ENCODE data around the gene GPX8. TPM values are rescaled to one million over a fixed set of nuclear protein-coding genes. Genes with fewer than 3 reads are reported as not detected.

GPX8 gene
- total and polyA plus RNA-seq, 2 of the 4 experiments (the other 2 are of a cell fraction), result 131 to 166 TPM

- WGBS, 2 experiments (ENCODE audit: extremely low coverage in 2 of 2, insufficient read length in 1 of 2), result no CpG with 5 or more reads among the region's 2 CpGs
- Histone ChIP-seq H2BK15ac (ENCODE audit: low read depth, low read length) (no peak overlapping the region), H3K27ac (ENCODE audit: insufficient read depth, low read length) (no peak overlapping the region), H3K56ac (ENCODE audit: extremely low read depth, insufficient read depth, low read length) (no peak overlapping the region), H3K18ac (ENCODE audit: low read depth, low read length) (no peak overlapping the region), H2AFZ (replicated peaks; ENCODE audit: low read length, poor library complexity) (no peak overlapping the region), H4K91ac (ENCODE audit: insufficient read depth, low read depth, low read length) (no peak overlapping the region), H3K79me1 (ENCODE audit: low read depth in 1 of 2, low read length in 2 of 2) (no peaks in the 10 kb centered on the region), H3K27me3 (ENCODE audit: control insufficient read depth, insufficient read depth, low read length) (peaks cover 35% of the 10 kb centered on the region), H3K9ac (ENCODE audit: low read depth, low read length) (no peak overlapping the region), H2AK9ac (replicated peaks; ENCODE audit: low read depth, low read length, poor library complexity) (no peak overlapping the region), H3K23ac (ENCODE audit: low read depth, low read length) (no peak overlapping the region), H4K5ac (ENCODE audit: low read depth, low read length) (no peak overlapping the region), H3K36me3 (ENCODE audit: control insufficient read depth, insufficient read depth, low read length) (no peaks in the 10 kb centered on the region), H3K9me1 (ENCODE audit: insufficient read depth, low read length) (no peaks in the 10 kb centered on the region), H4K20me1 (ENCODE audit: insufficient read depth, low read length) (no peaks in the 10 kb centered on the region), H3K4ac (ENCODE audit: low read depth, low read length) (no peak overlapping the region), H2BK120ac (ENCODE audit: low read depth, low read length) (no peak overlapping the region), H3K4me2 (ENCODE audit: low read depth, low read length) (no peak overlapping the region), H3K4me1 (ENCODE audit: control insufficient read depth, insufficient read depth, low read length) (no peaks in the 10 kb centered on the region), H2BK5ac (ENCODE audit: low read depth, low read length, poor library complexity, severe bottlenecking) (no peak overlapping the region), H3K4me3 (ENCODE audit: insufficient read depth, low read depth, low read length) (no peak overlapping the region), H4K8ac (ENCODE audit: low read depth in 2 of 2, low read length in 2 of 2) (no peak overlapping the region), H2BK20ac (ENCODE audit: low read depth, low read length) (no peak overlapping the region), H2AK5ac (ENCODE audit: low read depth, low read length) (no peak overlapping the region), H3K14ac (replicated peaks; ENCODE audit: low read depth, low read length) (no peak overlapping the region), H3K9me3 (ENCODE audit: control insufficient read depth, insufficient read depth, low read length) (no peaks in the 10 kb centered on the region)
- no TSS peak for BruUV-seq (replicated peaks)
- in situ Hi-C loops (cut with MboI; ENCODE audit: low sequenced_read_pairs) (no loop called here), intact Hi-C loops (cut with micrococcal nuclease) (no loop called here), dilution Hi-C loops (cut with HindIII; ENCODE audit: low sequenced_read_pairs, unreplicated experiment) (no loop called here)
- ATAC-seq (ENCODE audit: low read depth) (no peak), DNase-seq (no peak)
- TF ChIP-seq SMC3 (IDR thresholded peaks at IDR 0.05; ENCODE audit: low read depth, low read length) (no peak), CTCF (conservative IDR thresholded peaks at IDR 0.05; ENCODE audit: low read depth, low read length) (no peak), RFX5 (IDR thresholded peaks at IDR 0.05; ENCODE audit: low read depth, low read length) (no peak), CHD1 (IDR thresholded peaks at IDR 0.05; ENCODE audit: low read depth, low read length) (no peak), BHLHE40 (IDR thresholded peaks at IDR 0.05; ENCODE audit: low read depth, low read length) (no peak), RAD21 (IDR thresholded peaks at IDR 0.05; ENCODE audit: low read length) (no peak), NFE2L2 (IDR thresholded peaks at IDR 0.05; ENCODE audit: low read depth, low read length) (no peak)
- ChIA-PET CTCF (no interaction called here), POLR2A (ENCODE audit: unreplicated experiment) (no interaction called here)
Measured at GRCh38 chr5:55211184-55211874, 51.4 kb downstream of the GPX8 start.

Small RNAs within 50 kb of the gene (microRNA-seq; reads per million reads assigned to microRNA genes)
- gene MIR449A (ENCODE audit: insufficient read depth in 1 of 2, insufficient read length in 1 of 2, unreplicated experiment in 1 of 2) (0 to 8.0 reads per million in 2 experiments), gene MIR449B (ENCODE audit: insufficient read depth in 1 of 2, insufficient read length in 1 of 2, unreplicated experiment in 1 of 2) (0 reads per million in 2 experiments), gene MIR449C (ENCODE audit: insufficient read depth in 1 of 2, insufficient read length in 1 of 2, unreplicated experiment in 1 of 2) (0.73 to 1.0 reads per million in 2 experiments)

Small RNAs within 50 kb of the gene (small RNA-seq; reads per million reads assigned to genes)
- gene MIR449A, result 0 to 8.7 (median 7.0) reads per million in 5 experiments
- gene MIR449B, result 0 reads per million in 5 experiments
- 0 to 3.5 (median 0.15) reads per million in 5 experiments for gene MIR449C

Other genes starting within 250 kb of the GPX8 start
- 8.9 and 10.2 TPM in 2 replicates for gene ESM1, start 174.6 kb upstream of the GPX8 start, total RNA-seq (2012; rRNA removed)
- 5.6 and 7.1 TPM in 2 replicates for gene ESM1, start 174.6 kb upstream of the GPX8 start, polyA plus RNA-seq (2012; rRNA removed)
- gene GZMK, start 135.9 kb upstream of the GPX8 start, total RNA-seq (2012; rRNA removed), result not detected in 2 replicates
- gene GZMK, start 135.9 kb upstream of the GPX8 start, polyA plus RNA-seq (2012; rRNA removed), result not detected in 2 replicates
- gene GZMA, start 57.5 kb upstream of the GPX8 start, total RNA-seq (2012; rRNA removed), result not detected in 2 replicates
- gene GZMA, start 57.5 kb upstream of the GPX8 start, polyA plus RNA-seq (2012; rRNA removed), result not detected in 2 replicates
- not detected in 2 replicates for gene CDC20B, start 13.0 kb downstream of the GPX8 start, total RNA-seq (2012; rRNA removed)
- not detected in 2 replicates for gene CDC20B, start 13.0 kb downstream of the GPX8 start, polyA plus RNA-seq (2012; rRNA removed)
- gene MCIDAS, start 67.1 kb downstream of the GPX8 start, total RNA-seq (2012; rRNA removed), result not detected in 2 replicates
- gene MCIDAS, start 67.1 kb downstream of the GPX8 start, polyA plus RNA-seq (2012; rRNA removed), result not detected in 2 replicates
- not detected in 2 replicates for gene CCNO, start 73.4 kb downstream of the GPX8 start, total RNA-seq (2012; rRNA removed)
- gene CCNO, start 73.4 kb downstream of the GPX8 start, polyA plus RNA-seq (2012; rRNA removed), result 0.09 and 0.14 TPM in 2 replicates
- gene DHX29, start 147.5 kb downstream of the GPX8 start, total RNA-seq (2012; rRNA removed), result 25.6 and 35.6 TPM in 2 replicates
- gene DHX29, start 147.5 kb downstream of the GPX8 start, polyA plus RNA-seq (2012; rRNA removed), result 7.0 and 9.5 TPM in 2 replicates
- gene MTREX, start 147.8 kb downstream of the GPX8 start, total RNA-seq (2012; rRNA removed), result 33.2 and 83.3 TPM in 2 replicates
- 19.8 and 22.1 TPM in 2 replicates for gene MTREX, start 147.8 kb downstream of the GPX8 start, polyA plus RNA-seq (2012; rRNA removed)

Data from IMR-90 (cell line).